KMS-11 (cell line): ENCODE measurements around the gene SMIM14.

Experiments used
- H2AFZ ChIP-seq: fragments of 200-600 bp; sonication (generic); 2 replicates; pipeline ENCODE4 v1.6.1; 2016; ENCODE audit warnings: antibody characterized with exemption, mixed run types, low read depth
- H3K27ac ChIP-seq: fragments of 200-600 bp; sonication (generic); 2 replicates; pipeline ENCODE4 v1.6.1; 2016; ENCODE audit warnings: mild to moderate bottlenecking, mixed run types
- H3K27me3 ChIP-seq: fragments of 200-600 bp; sonication (generic); 2 replicates; pipeline ENCODE4 v1.6.1; 2017; ENCODE audit warnings: mild to moderate bottlenecking, low read depth, mixed run types, moderate library complexity; ENCODE audit not compliant: insufficient read depth
- H3K36me3 ChIP-seq: fragments of 200-600 bp; sonication (generic); 2 replicates; pipeline ENCODE4 v1.6.1; 2017; ENCODE audit warnings: mild to moderate bottlenecking, mixed run types; ENCODE audit not compliant: insufficient read depth
- H3K4me1 ChIP-seq: fragments of 200-600 bp; sonication (generic); 2 replicates; pipeline ENCODE4 v1.6.1; 2016; ENCODE audit warnings: mild to moderate bottlenecking, low read depth, mixed run types; ENCODE audit not compliant: poor library complexity, severe bottlenecking
- H3K4me2 ChIP-seq: fragments of 200-600 bp; sonication (generic); 2 replicates; pipeline ENCODE4 v1.7.0; 2016; ENCODE audit warnings: mild to moderate bottlenecking, mixed run types
- H3K4me3 ChIP-seq: fragments of 200-600 bp; sonication (generic); IDR thresholded peaks from 2 replicates; pipeline ENCODE4 v1.6.1; 2017; ENCODE audit warnings: low read depth, low read length, mixed read lengths; ENCODE audit not compliant: insufficient read depth
- H3K79me2 ChIP-seq: fragments of 200-600 bp; sonication (generic); 2 replicates; pipeline ENCODE4 v1.6.1; 2016; ENCODE audit warnings: low read depth, mixed run types; ENCODE audit not compliant: insufficient read depth
- H3K9ac ChIP-seq: fragments of 200-600 bp; sonication (generic); 2 replicates; pipeline ENCODE4 v1.6.1; 2016; ENCODE audit warnings: mild to moderate bottlenecking, mixed run types
- H4K20me1 ChIP-seq: fragments of 200-600 bp; sonication (generic); 2 replicates; pipeline ENCODE4 v1.6.1; 2016; ENCODE audit warnings: mild to moderate bottlenecking, mixed run types; ENCODE audit not compliant: insufficient read depth
- CTCF ChIP-seq: fragments of 200-600 bp; sonication (generic); conservative IDR thresholded peaks from 2 replicates; pipeline ENCODE4 v1.6.1; 2017; ENCODE audit warnings: low read depth, mild to moderate bottlenecking, antibody characterized with exemption, low read length, moderate library complexity, mixed read lengths

The SMIM14 gene

GRCh38 chr4:39565878-39566600 lies 72.6 kb downstream of the SMIM14 start:
- Histone ChIP-seq H3K9ac (no peak overlapping the region), H3K36me3 (no peaks in the 10 kb centered on the region), H3K79me2 (no peaks in the 10 kb centered on the region), H3K4me3 (no peak overlapping the region), H3K4me2 (no peak overlapping the region), H3K27me3 (no peaks in the 10 kb centered on the region), H3K4me1 (no peaks in the 10 kb centered on the region), H4K20me1 (no peaks in the 10 kb centered on the region), H3K27ac (no peak overlapping the region), H2AFZ (no peak overlapping the region)
- no peak for TF ChIP-seq CTCF

- Histone ChIP-seq H3K9ac (no peak overlapping the region), H3K79me2 (no peaks in the 10 kb centered on the region), H3K4me1 (no peaks in the 10 kb centered on the region), H3K27me3 (no peaks in the 10 kb centered on the region), H3K4me3 (no peak overlapping the region), H3K27ac (no peak overlapping the region), H4K20me1 (no peaks in the 10 kb centered on the region), H2AFZ (no peak overlapping the region), H3K36me3 (no peaks in the 10 kb centered on the region), H3K4me2 (no peak overlapping the region)
- TF ChIP-seq CTCF: no peak
These were observed 75.3 kb downstream of the SMIM14 start for GRCh38 chr4:39563346-39563847.

- no peaks in the 10 kb centered on the region for H3K36me3 ChIP-seq
- no peaks in the 10 kb centered on the region for H3K79me2 ChIP-seq
- H2AFZ ChIP-seq: no peak overlapping the region
- no peaks in the 10 kb centered on the region for H3K4me1 ChIP-seq
- H3K27me3 ChIP-seq: no peaks in the 10 kb centered on the region
- H3K4me3 ChIP-seq: no peak overlapping the region
- H4K20me1 ChIP-seq: no peaks in the 10 kb centered on the region
- H3K27ac ChIP-seq: no peak overlapping the region
- H3K4me2 ChIP-seq: no peak overlapping the region
- no peak for TF ChIP-seq CTCF
- H3K9ac ChIP-seq: no peak overlapping the region
These were observed 75.9 kb downstream of the SMIM14 start for GRCh38 chr4:39562792-39563191.

GRCh38 chr4:39559626-39560025 lies 79.0 kb downstream of the SMIM14 start:
- no peak for TF ChIP-seq CTCF
- no peak overlapping the region for H2AFZ ChIP-seq
- H4K20me1 ChIP-seq: no peaks in the 10 kb centered on the region
- H3K4me1 ChIP-seq: no peaks in the 10 kb centered on the region
- no peaks in the 10 kb centered on the region for H3K36me3 ChIP-seq
- no peaks in the 10 kb centered on the region for H3K27me3 ChIP-seq
- no peak overlapping the region for H3K4me2 ChIP-seq
- H3K79me2 ChIP-seq: no peaks in the 10 kb centered on the region
- no peak overlapping the region for H3K4me3 ChIP-seq
- H3K9ac ChIP-seq: no peak overlapping the region
- H3K27ac ChIP-seq: no peak overlapping the region
